ENCODE measurements around the gene CLCN3.
A peak's percentile ranks its signal among the peaks of the same experiment; 100 is the strongest.
"Not testable (repeated sequence)": the region's sequence is repeated elsewhere in the genome, so short reads cannot be mapped to it uniquely, and the experiment has no call there.

Gene CLCN3

GRCh38 chr4:169619958-169620879 is at the start of gene CLCN3:
CLCN3 (plus strand) TSS chr4:169620578; CDS start chr4:169635929, 15,351 bp downstream.
- H3K4me3 Mint-ChIP-seq = peak within 1 kb of the TSS; percentile 98
- H3K27ac Mint-ChIP-seq = peak within 1 kb of the TSS; percentile 99
- no peaks in the 10 kb centered on the region for H3K9me3 Mint-ChIP-seq (ENCODE audit: low read depth)
- H3K36me3 Mint-ChIP-seq = no peaks in the 10 kb centered on the region
- H3K4me1 Mint-ChIP-seq (ENCODE audit: low read depth) = peaks cover 70% of the 10 kb centered on the region
- H3K27me3 Mint-ChIP-seq = no peaks in the 10 kb centered on the region

GRCh38 chr4:169571012-169571411 is 49.4 kb upstream of the CLCN3 start:
- H3K4me3 Mint-ChIP-seq, H3K36me3 Mint-ChIP-seq, H3K27ac Mint-ChIP-seq: not testable (repeated sequence)

GRCh38 chr4:169571435-169571834 is 48.9 kb upstream of the CLCN3 start:
- no peaks in the 10 kb centered on the region for H3K9me3 Mint-ChIP-seq (ENCODE audit: low read depth)
- H3K4me1 Mint-ChIP-seq (ENCODE audit: low read depth) = peaks cover 3% of the 10 kb centered on the region
- H3K27me3 Mint-ChIP-seq = no peaks in the 10 kb centered on the region
- no peak overlapping the region for H3K27ac Mint-ChIP-seq
- H3K4me3 Mint-ChIP-seq = no peak overlapping the region
- H3K36me3 Mint-ChIP-seq = peaks cover 9% of the 10 kb centered on the region

More at GRCh38 chr4:169571012-169571411, 49.4 kb upstream of the CLCN3 start:
- H3K9me3 Mint-ChIP-seq (ENCODE audit: low read depth); H3K27me3 Mint-ChIP-seq; H3K4me1 Mint-ChIP-seq (ENCODE audit: low read depth): not testable (repeated sequence)

- no peak overlapping the region for H3K27ac Mint-ChIP-seq
- peaks cover 9% of the 10 kb centered on the region for H3K36me3 Mint-ChIP-seq
- H3K4me3 Mint-ChIP-seq = no peak overlapping the region
These were observed 46.5 kb upstream of the CLCN3 start for GRCh38 chr4:169573889-169574288.

GRCh38 chr4:169582203-169582602 is 38.2 kb upstream of the CLCN3 start:
- H3K36me3 Mint-ChIP-seq = no peaks in the 10 kb centered on the region
- no peaks in the 10 kb centered on the region for H3K27me3 Mint-ChIP-seq
- no peaks in the 10 kb centered on the region for H3K9me3 Mint-ChIP-seq (ENCODE audit: low read depth)
- H3K27ac Mint-ChIP-seq = no peak overlapping the region
- H3K4me3 Mint-ChIP-seq = no peak overlapping the region
- H3K4me1 Mint-ChIP-seq (ENCODE audit: low read depth) = no peaks in the 10 kb centered on the region

More at GRCh38 chr4:169573889-169574288, 46.5 kb upstream of the CLCN3 start:
- H3K9me3 Mint-ChIP-seq (ENCODE audit: low read depth) = no peaks in the 10 kb centered on the region
- no peaks in the 10 kb centered on the region for H3K27me3 Mint-ChIP-seq
- H3K4me1 Mint-ChIP-seq (ENCODE audit: low read depth) = peaks cover 2% of the 10 kb centered on the region

- no peaks in the 10 kb centered on the region for H3K27me3 Mint-ChIP-seq
These were observed 37.7 kb upstream of the CLCN3 start for GRCh38 chr4:169582706-169583105.

GRCh38 chr4:169583563-169583962 is 36.8 kb upstream of the CLCN3 start:
- no peaks in the 10 kb centered on the region for H3K36me3 Mint-ChIP-seq
- H3K27me3 Mint-ChIP-seq = no peaks in the 10 kb centered on the region
- no peaks in the 10 kb centered on the region for H3K9me3 Mint-ChIP-seq (ENCODE audit: low read depth)
- H3K27ac Mint-ChIP-seq = no peak overlapping the region
- no peaks in the 10 kb centered on the region for H3K4me1 Mint-ChIP-seq (ENCODE audit: low read depth)
- H3K4me3 Mint-ChIP-seq = no peak overlapping the region

More at GRCh38 chr4:169582706-169583105, 37.7 kb upstream of the CLCN3 start:
- H3K4me1 Mint-ChIP-seq (ENCODE audit: low read depth) = no peaks in the 10 kb centered on the region
- no peak overlapping the region for H3K27ac Mint-ChIP-seq
- no peaks in the 10 kb centered on the region for H3K36me3 Mint-ChIP-seq
- no peak overlapping the region for H3K4me3 Mint-ChIP-seq
- H3K9me3 Mint-ChIP-seq (ENCODE audit: low read depth) = no peaks in the 10 kb centered on the region

GRCh38 chr4:169593050-169593560 is 27.3 kb upstream of the CLCN3 start:
- H3K36me3 Mint-ChIP-seq = peaks cover 2% of the 10 kb centered on the region
- H3K9me3 Mint-ChIP-seq (ENCODE audit: low read depth) = no peaks in the 10 kb centered on the region
- H3K27ac Mint-ChIP-seq = no peak overlapping the region
- H3K27me3 Mint-ChIP-seq = no peaks in the 10 kb centered on the region
- no peak overlapping the region for H3K4me3 Mint-ChIP-seq
- H3K4me1 Mint-ChIP-seq (ENCODE audit: low read depth) = no peaks in the 10 kb centered on the region

- H3K27ac Mint-ChIP-seq = no peak overlapping the region
- H3K36me3 Mint-ChIP-seq = peaks cover 2% of the 10 kb centered on the region
- H3K27me3 Mint-ChIP-seq = no peaks in the 10 kb centered on the region
- no peaks in the 10 kb centered on the region for H3K9me3 Mint-ChIP-seq (ENCODE audit: low read depth)
- no peak overlapping the region for H3K4me3 Mint-ChIP-seq
- H3K4me1 Mint-ChIP-seq (ENCODE audit: low read depth) = no peaks in the 10 kb centered on the region
These were observed 25.7 kb upstream of the CLCN3 start for GRCh38 chr4:169594560-169595195.

GRCh38 chr4:169601016-169601771 is 19.2 kb upstream of the CLCN3 start:
- no peaks in the 10 kb centered on the region for H3K27me3 Mint-ChIP-seq
- H3K9me3 Mint-ChIP-seq (ENCODE audit: low read depth) = no peaks in the 10 kb centered on the region
- H3K4me3 Mint-ChIP-seq = no peak overlapping the region
- peaks cover 6% of the 10 kb centered on the region for H3K36me3 Mint-ChIP-seq
- no peak overlapping the region for H3K27ac Mint-ChIP-seq
- H3K4me1 Mint-ChIP-seq (ENCODE audit: low read depth) = peaks cover 23% of the 10 kb centered on the region

- H3K36me3 Mint-ChIP-seq = peaks cover 8% of the 10 kb centered on the region
- H3K27ac Mint-ChIP-seq = no peak overlapping the region
- H3K4me1 Mint-ChIP-seq (ENCODE audit: low read depth) = peaks cover 36% of the 10 kb centered on the region
- H3K4me3 Mint-ChIP-seq = no peak overlapping the region
- H3K9me3 Mint-ChIP-seq (ENCODE audit: low read depth) = no peaks in the 10 kb centered on the region
- H3K27me3 Mint-ChIP-seq = no peaks in the 10 kb centered on the region
These were observed 17.1 kb upstream of the CLCN3 start for GRCh38 chr4:169603312-169603711.

- Mint-ChIP-seq H3K27me3 (no peaks in the 10 kb centered on the region), H3K9me3 (ENCODE audit: low read depth) (no peaks in the 10 kb centered on the region), H3K4me1 (ENCODE audit: low read depth) (peaks cover 41% of the 10 kb centered on the region), H3K36me3 (peaks cover 8% of the 10 kb centered on the region), H3K27ac (peak overlapping the region; percentile 36), H3K4me3 (no peak overlapping the region)
These were observed 16.1 kb upstream of the CLCN3 start for GRCh38 chr4:169604131-169604900.

GRCh38 chr4:169604903-169605331 is 15.5 kb upstream of the CLCN3 start:
- peak overlapping the region; percentile 28 for H3K27ac Mint-ChIP-seq

GRCh38 chr4:169611157-169611556 is 9.2 kb upstream of the CLCN3 start:
- Mint-ChIP-seq H3K9me3 (ENCODE audit: low read depth) (no peaks in the 10 kb centered on the region), H3K4me1 (ENCODE audit: low read depth) (peaks cover 56% of the 10 kb centered on the region), H3K4me3 (peak overlapping the region; percentile 97), H3K36me3 (peaks cover 2% of the 10 kb centered on the region), H3K27me3 (no peaks in the 10 kb centered on the region), H3K27ac (peak overlapping the region; percentile 98)

More at GRCh38 chr4:169604903-169605331, 15.5 kb upstream of the CLCN3 start:
- no peaks in the 10 kb centered on the region for H3K9me3 Mint-ChIP-seq (ENCODE audit: low read depth)
- H3K4me3 Mint-ChIP-seq = no peak overlapping the region
- no peaks in the 10 kb centered on the region for H3K27me3 Mint-ChIP-seq
- H3K4me1 Mint-ChIP-seq (ENCODE audit: low read depth) = peaks cover 43% of the 10 kb centered on the region
- peaks cover 8% of the 10 kb centered on the region for H3K36me3 Mint-ChIP-seq
